GM23248 (cell line): ENCODE results near the gene SPAG17.

Experiments used
- EZH2 ChIP-seq: fragments of 200-600 bp; sonication (generic); IDR thresholded peaks from 2 replicates; pipeline ENCODE4 v1.6.1; 2018; ENCODE audit warnings: antibody characterized with exemption, mild to moderate bottlenecking; ENCODE audit not compliant: insufficient read depth, poor library complexity, severe bottlenecking
- EZH2phosphoT487 ChIP-seq: fragments of 200-600 bp; sonication (generic); IDR thresholded peaks from 2 replicates; pipeline ENCODE4 v1.6.1; 2018; ENCODE audit warnings: antibody characterized with exemption, moderate library complexity, mild to moderate bottlenecking, low read depth; ENCODE audit not compliant: insufficient read depth

DNA sequence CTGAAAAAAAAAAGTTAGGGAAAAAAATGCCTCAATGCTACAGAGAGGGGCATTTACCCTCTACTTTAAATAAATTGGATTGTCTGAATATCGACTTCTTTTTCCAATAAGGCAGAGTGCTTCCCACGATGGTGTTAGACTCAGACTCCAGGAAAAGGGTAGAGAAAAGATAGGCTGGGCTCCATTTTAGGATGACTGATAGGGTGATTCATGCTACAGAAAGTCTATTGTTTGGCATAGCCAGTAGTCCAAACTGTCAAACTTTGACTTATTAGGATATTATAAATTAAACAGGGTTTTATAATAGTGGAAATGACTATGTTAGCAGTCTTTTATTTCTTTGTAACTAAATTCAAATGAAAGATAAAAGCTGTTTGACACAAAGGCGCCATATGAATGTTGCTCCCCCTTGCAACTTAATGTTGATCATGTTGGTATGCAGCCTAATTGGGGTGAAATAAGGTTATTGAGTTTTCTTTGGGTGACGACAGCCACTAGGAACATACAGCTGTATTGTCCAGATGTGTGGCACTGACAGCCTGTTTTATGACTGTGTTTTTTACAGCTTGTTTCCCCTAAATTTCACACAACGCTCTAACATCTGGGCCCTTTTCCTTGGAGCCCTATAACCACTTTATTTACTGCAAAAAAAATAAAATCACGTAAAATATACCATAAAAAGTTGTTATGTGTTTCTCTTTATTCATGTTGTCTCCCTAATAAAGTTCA lies 69.3 kb downstream of the SPAG17 start:
- TF ChIP-seq EZH2phosphoT487 = 0 out of 2 replicates have a peak, but pooled peaks have one; percentile 68
- TF ChIP-seq EZH2 = no peak
